Heart left ventricle (tissue), 13 donors: ENCODE results near the gene TMEM94.

ENCODE experiments used
- POLR2A ChIP-seq, 2 donors: fragments of 450-650 bp; IDR thresholded peaks; one replicate each; pipeline ENCODE4 v1.6.1; 2017; ENCODE audit warnings: antibody characterized with exemption in 2 of 2, mild to moderate bottlenecking in 2 of 2, moderate library complexity in 2 of 2
- TF ChIP-seq, protein P1 (sequence below), 12 donors: fragments of 200-600 bp; sonication (generic) in 4 of 12; IDR thresholded peaks; one replicate each; pipeline versions ENCODE4 v1.5.0 to v1.8.0; 2018 to 2022; ENCODE audit warnings: antibody characterized with exemption in 12 of 12, mild to moderate bottlenecking in 5 of 12
- donor health status: ischemic (EF 13 %, LVEDD 7.1; RV severe dilation, severe dysfunction).
- donor health status: DM: no; HTN: yes; CAD: no.
- donor health status: DM: no; HTN: no; CAD: no.
- donor health status: ischemic (EF 25% LVEDD 6.9; RV normal size, moderate dysfunction).
- donor health status: ischemic (EF 25% LVEDD 5.7; RV mildly dilated, moderate dysfunction).
- donor health status: ischemic (EF 35%, LVEDD 5.7; RV mildly dilated, moderate dysfunction).
- donor health status: nonischemic (EF 11% LVEDD 7.7; RV severe dilation, severe dysfunction).
- donor health status: DM: yes; HTN: yes; CAD: no.
- donor health status: PGD.
- donor health status: ischemic (EF 29% LVEDD 5.4; RV normal size, mild dysfunction).
- donor health status: nonischemic (EF 23%, LVEDD 6.1; RV moderate dilation, normal function).

DNA sequence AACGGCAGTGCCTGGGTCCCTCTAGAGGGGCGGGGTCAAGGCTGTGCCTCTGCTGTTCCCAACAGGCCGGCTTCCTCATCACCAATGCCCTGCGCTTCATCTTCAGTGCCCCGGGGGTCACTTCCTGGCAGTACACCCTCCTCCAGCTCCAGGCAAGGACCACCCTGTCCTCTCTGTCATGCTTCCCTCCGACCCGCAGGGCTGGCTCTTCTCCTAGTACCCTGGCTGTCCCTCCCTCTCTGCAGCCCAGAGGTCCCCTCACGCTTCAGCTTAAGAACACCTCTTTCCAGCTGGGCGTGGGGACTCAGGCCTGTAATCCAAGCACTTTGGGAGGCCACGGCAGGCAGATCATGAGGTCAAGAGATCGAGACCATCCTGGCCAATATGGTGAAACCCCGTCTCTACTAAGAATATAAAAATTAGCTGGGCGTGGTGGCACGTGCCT, 33.1 kb downstream of the TMEM94 start:
- TF ChIP-seq, protein P1, sequence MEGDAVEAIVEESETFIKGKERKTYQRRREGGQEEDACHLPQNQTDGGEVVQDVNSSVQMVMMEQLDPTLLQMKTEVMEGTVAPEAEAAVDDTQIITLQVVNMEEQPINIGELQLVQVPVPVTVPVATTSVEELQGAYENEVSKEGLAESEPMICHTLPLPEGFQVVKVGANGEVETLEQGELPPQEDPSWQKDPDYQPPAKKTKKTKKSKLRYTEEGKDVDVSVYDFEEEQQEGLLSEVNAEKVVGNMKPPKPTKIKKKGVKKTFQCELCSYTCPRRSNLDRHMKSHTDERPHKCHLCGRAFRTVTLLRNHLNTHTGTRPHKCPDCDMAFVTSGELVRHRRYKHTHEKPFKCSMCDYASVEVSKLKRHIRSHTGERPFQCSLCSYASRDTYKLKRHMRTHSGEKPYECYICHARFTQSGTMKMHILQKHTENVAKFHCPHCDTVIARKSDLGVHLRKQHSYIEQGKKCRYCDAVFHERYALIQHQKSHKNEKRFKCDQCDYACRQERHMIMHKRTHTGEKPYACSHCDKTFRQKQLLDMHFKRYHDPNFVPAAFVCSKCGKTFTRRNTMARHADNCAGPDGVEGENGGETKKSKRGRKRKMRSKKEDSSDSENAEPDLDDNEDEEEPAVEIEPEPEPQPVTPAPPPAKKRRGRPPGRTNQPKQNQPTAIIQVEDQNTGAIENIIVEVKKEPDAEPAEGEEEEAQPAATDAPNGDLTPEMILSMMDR (IDR thresholded peaks at IDR 0.05): no peak
- no peak for TF ChIP-seq POLR2A (IDR thresholded peaks at IDR 0.05)
